ENCODE data around the gene C5orf22.

GRCh38 chr5:31502506-31502905, 29.6 kb upstream of the C5orf22 start:
- TF ChIP-seq CTCF (IDR thresholded peaks at IDR 0.05) (no peak), POLR2A (IDR thresholded peaks at IDR 0.05) (no peak)
